ENCODE measurements around the gene ELP4. TPM values are rescaled to one million over a fixed set of nuclear protein-coding genes. Genes with fewer than 3 reads are reported as not detected.

Gene ELP4
- total and polyA plus RNA-seq, 12 donors, result 9.8 to 19.5 (median 15.9) TPM

DNA sequence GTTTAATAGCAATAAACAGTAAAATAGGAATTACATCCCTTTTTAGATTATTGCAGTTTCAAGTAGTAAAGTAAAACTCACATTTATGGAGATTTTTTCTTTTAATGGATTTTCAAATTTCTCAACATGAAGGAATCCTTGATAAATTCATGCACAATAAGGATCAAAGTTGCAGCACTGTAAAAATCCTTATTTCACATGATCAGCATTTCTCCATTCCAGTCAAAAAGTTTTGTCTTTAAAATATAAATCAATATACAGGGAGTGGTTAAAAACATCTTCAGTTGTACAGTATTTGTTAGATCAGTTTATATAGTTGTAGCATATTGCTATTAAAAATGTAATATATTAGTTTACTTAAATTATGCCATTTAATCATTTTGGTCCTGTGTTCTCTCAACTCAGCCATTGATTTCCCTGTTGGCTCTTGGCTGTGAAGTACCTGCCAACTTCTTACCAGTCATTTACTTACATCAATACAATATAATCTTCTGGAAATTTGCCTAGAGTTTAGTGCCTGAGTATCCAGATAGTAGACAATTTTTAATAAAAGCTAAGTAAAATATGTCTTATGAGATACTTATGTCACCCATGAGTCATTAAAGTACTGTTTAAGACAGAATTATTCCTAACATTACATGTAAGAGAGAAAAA lies 12.1 kb downstream of the ELP4 start:
- Histone ChIP-seq H3K27me3 (no peaks in the 10 kb centered on the region), H3K4me3 (no peak overlapping the region), H3K9me3 (peaks cover 0 to 5% (median 0%) of the 10 kb centered on the region in 11 donors), H3K36me3 (peaks cover 0 to 13% (median 4%) of the 10 kb centered on the region in 9 donors), H3K4me1 (no peaks in the 10 kb centered on the region), H3K27ac (no peak overlapping the region)
- TF ChIP-seq, protein P1, sequence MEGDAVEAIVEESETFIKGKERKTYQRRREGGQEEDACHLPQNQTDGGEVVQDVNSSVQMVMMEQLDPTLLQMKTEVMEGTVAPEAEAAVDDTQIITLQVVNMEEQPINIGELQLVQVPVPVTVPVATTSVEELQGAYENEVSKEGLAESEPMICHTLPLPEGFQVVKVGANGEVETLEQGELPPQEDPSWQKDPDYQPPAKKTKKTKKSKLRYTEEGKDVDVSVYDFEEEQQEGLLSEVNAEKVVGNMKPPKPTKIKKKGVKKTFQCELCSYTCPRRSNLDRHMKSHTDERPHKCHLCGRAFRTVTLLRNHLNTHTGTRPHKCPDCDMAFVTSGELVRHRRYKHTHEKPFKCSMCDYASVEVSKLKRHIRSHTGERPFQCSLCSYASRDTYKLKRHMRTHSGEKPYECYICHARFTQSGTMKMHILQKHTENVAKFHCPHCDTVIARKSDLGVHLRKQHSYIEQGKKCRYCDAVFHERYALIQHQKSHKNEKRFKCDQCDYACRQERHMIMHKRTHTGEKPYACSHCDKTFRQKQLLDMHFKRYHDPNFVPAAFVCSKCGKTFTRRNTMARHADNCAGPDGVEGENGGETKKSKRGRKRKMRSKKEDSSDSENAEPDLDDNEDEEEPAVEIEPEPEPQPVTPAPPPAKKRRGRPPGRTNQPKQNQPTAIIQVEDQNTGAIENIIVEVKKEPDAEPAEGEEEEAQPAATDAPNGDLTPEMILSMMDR (IDR thresholded peaks at IDR 0.05), result no peak
- intact Hi-C loops (cut with DNase I), result no loop called here
- ATAC-seq (no peak), DNase-seq (no peak)

GRCh38 chr11:31529189-31529588 lies 19.6 kb downstream of the ELP4 start:
- no peaks in the 10 kb centered on the region for H3K27me3 ChIP-seq
- no peak overlapping the region for H3K27ac ChIP-seq
- H3K9me3 ChIP-seq, result peaks cover 0 to 2% (median 0%) of the 10 kb centered on the region in 11 donors
- H3K36me3 ChIP-seq, result peaks cover 0 to 9% (median 0%) of the 10 kb centered on the region in 9 donors
- 71 to 74% methylated on average over 2 of the region's 2 CpGs for WGBS, 2 donors
- ATAC-seq (no peak), DNase-seq (no peak)
- H3K4me3 ChIP-seq, result no peak overlapping the region
- no peaks in the 10 kb centered on the region for H3K4me1 ChIP-seq
- TF ChIP-seq, protein P1 (IDR thresholded peaks at IDR 0.05), result no peak
- intact Hi-C loops (cut with DNase I), result no loop called here

- Histone ChIP-seq H3K27me3 (no peaks in the 10 kb centered on the region), H3K27ac (no peak overlapping the region), H3K4me1 (no peaks in the 10 kb centered on the region), H3K4me3 (no peak overlapping the region), H3K9me3 (no peaks in the 10 kb centered on the region), H3K36me3 (peaks cover 0 to 4% (median 0%) of the 10 kb centered on the region in 9 donors)
- ATAC-seq (no peak), DNase-seq (no peak)
- intact Hi-C loops (cut with DNase I), result no loop called here
- TF ChIP-seq, protein P1 (IDR thresholded peaks at IDR 0.05), result no peak
Observed at GRCh38 chr11:31529701-31530100, 20.1 kb downstream of the ELP4 start.

DNA sequence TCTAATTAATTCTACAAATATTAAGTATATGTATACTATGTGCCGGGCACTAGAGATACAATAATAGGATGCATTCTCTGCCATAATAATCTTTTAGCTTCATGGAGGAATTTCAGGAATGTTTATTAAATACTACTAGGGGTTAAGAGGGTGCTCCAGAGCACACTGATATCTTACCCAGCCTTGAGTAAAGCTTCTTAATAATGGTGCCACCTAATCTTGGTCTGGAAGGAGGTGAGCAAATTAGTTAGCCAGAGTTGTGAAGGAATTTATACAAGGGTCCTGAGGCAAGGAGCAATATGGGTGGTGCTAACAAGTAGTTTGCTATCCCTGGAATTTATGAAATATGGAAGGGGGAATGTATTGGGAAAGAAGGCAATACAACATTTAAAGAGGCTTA lies 21.7 kb downstream of the ELP4 start:
- Histone ChIP-seq H3K4me1 (no peaks in the 10 kb centered on the region), H3K36me3 (peaks cover 0 to 11% (median 0%) of the 10 kb centered on the region in 9 donors), H3K4me3 (no peak overlapping the region), H3K27me3 (no peaks in the 10 kb centered on the region), H3K27ac (no peak overlapping the region), H3K9me3 (no peaks in the 10 kb centered on the region)
- ATAC-seq (no peak), DNase-seq (no peak)
- 92 to 93% methylated on average over 1 of the region's 1 CpG for WGBS, 2 donors
- TF ChIP-seq, protein P1 (IDR thresholded peaks at IDR 0.05), result no peak
- intact Hi-C loops (cut with DNase I), result no loop called here
